Glomerular visceral epithelial cell (primary cell): ENCODE measurements around the gene KCNQ1OT1.

Source experiments
- DNase-seq: peaks from one replicate; pipeline ENCODE4 v3.0.0-alpha.2; 2016; ENCODE audit errors: extremely low spot score

Gene KCNQ1OT1

GRCh38 chr11:2669634-2670469, 29.9 kb downstream of the KCNQ1OT1 start:
- DNase-seq = no peak

- DNase-seq = no peak
These were observed 30.9 kb downstream of the KCNQ1OT1 start for GRCh38 chr11:2668876-2669275.

DNA sequence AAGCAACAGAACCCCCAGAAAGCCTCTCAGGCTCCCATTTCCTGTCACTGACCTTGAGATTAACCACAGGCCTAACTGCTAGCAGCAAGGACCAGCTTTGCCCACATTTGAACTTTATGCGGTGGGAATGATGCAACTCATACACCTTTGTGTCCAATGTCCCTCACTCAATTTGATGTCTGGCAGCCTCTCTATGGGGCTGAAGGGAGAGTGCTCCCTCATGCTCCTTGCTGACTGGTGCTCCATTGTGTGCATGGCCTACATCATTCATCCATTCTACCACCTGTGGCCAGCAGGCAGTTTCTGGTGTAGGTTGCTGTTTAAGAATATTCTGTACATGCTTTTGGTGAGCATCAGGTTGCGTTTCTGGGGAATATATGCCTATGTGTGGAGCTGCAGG, 31.9 kb downstream of the KCNQ1OT1 start:
- DNase-seq = no peak

DNA sequence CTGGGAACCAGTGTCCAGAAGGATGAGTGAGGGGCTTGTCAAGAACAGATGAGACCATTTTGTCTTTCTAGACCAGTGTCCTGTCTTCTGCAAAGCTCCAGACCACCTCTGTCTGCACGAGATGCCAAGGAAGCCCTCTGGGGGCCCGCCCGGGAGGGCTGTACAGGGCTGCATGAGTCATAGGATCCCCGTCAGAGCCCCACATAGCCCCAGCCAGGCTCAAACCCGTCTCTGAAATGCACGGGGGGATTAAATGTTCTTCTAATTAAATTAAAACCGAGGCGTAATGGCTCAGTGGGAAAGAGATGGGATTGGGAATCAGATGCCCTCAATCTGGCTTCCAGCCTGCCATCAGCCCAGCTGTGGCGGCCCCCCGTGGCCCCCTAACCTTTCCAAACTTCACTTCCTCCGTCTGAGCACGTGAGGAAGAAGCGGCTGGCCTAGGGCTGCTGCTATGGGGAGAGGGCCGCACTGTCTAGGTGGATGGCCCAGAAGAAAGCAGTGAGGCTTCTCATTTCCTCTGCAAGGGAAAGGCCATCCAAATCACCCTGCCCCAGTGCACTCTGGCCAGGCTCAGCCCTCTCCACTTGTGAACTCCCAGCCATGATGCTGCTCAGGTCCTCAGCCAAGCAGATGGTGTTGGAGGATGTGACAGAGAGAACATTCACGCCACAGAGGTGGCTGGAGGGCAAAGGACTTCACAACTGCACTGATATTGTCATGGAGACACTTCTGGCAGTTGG, 32.8 kb downstream of the KCNQ1OT1 start:
- no peak for DNase-seq

GRCh38 chr11:2666401-2666741, 33.4 kb downstream of the KCNQ1OT1 start:
- DNase-seq = no peak

DNA sequence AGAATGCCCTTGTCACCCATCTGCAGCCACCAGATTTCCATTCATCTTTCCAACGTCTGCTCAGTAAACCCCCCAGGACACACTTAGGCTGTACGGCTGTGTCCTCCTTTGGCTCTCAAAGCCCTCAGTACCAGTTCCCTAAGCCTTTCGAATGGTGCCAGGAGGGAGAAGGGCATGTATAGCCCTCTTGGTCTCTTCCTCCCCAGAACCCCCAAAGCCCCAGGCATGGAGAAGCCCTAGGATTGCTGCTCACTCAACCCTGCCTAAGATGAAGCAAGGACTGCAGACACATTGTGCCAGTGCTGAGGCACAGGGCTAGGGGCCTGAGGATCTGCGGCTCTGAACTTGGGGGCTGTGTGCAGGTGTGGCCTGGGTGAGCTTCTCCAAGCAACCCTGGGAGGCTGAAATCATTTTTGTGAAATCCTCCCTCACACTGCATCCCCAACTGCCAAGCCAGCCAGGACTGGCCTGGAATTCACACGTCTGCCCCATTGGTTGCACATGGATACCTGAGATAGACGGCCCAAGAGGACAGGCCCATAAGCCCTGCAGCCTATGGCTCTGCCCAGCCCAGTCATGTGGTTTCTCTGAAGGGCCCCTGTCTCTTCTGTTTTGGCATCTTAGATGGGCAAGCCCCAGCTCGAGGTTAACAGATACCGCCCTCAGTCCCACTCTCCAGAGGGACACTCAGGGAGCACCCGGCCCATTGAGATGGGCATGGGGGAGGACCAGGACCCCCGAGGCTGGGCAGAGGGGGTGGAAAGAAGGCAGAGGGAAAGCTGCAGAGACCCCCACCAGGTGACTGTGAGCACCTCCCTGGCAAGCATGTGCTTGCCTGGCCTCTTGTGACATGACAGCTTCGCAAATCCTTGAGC, 34.0 kb downstream of the KCNQ1OT1 start:
- no peak for DNase-seq

DNA sequence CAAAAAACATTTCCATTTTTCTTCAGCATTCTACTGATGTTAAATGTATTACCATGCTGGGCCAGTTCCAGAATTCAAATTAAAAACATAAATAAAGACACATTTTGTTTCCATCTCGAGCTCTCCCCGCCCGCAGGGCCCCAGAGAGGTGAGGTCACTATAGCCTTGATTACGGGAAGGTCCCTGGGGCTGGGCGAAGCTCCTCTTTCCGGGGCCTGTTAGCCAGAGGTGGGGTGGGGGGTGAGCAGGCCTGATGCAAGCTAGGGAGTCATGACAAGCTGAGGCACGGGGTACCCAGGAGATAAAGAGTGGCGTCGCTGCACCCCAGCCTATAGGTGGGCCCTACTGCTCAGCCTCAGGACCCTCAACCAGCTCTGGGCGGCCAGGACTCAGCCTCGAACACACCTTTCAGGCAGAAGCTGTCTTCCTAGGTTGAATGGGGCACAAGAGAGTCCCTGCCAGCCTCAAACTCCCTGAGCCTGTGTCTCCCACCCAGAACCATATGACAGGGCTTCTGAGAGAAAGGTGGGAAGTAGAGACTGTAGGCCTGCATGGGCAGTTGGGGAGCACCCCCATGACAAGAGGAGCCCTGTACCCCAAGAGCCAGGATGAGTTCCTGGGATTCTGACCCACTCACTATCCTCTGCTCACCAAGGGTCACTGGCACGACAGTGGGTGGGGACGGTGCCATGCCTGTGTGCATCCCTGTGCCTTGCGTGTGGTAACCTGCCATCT, 34.8 kb downstream of the KCNQ1OT1 start:
- DNase-seq = no peak

GRCh38 chr11:2664376-2664775, 35.4 kb downstream of the KCNQ1OT1 start:
- no peak for DNase-seq

GRCh38 chr11:2663915-2664314, 35.9 kb downstream of the KCNQ1OT1 start:
- DNase-seq = no peak

GRCh38 chr11:2663506-2663905, 36.3 kb downstream of the KCNQ1OT1 start:
- DNase-seq = no peak

GRCh38 chr11:2662430-2663299, 37.1 kb downstream of the KCNQ1OT1 start:
- no peak for DNase-seq

- DNase-seq = no peak
These were observed 37.8 kb downstream of the KCNQ1OT1 start for GRCh38 chr11:2662024-2662312.

- DNase-seq = no peak
These were observed 38.4 kb downstream of the KCNQ1OT1 start for GRCh38 chr11:2661173-2662023.

GRCh38 chr11:2660357-2660939, 39.3 kb downstream of the KCNQ1OT1 start:
- no peak for DNase-seq

GRCh38 chr11:2657697-2658284, 42.0 kb downstream of the KCNQ1OT1 start:
- no peak for DNase-seq

- DNase-seq = no peak
These were observed 42.9 kb downstream of the KCNQ1OT1 start for GRCh38 chr11:2656859-2657258.

DNA sequence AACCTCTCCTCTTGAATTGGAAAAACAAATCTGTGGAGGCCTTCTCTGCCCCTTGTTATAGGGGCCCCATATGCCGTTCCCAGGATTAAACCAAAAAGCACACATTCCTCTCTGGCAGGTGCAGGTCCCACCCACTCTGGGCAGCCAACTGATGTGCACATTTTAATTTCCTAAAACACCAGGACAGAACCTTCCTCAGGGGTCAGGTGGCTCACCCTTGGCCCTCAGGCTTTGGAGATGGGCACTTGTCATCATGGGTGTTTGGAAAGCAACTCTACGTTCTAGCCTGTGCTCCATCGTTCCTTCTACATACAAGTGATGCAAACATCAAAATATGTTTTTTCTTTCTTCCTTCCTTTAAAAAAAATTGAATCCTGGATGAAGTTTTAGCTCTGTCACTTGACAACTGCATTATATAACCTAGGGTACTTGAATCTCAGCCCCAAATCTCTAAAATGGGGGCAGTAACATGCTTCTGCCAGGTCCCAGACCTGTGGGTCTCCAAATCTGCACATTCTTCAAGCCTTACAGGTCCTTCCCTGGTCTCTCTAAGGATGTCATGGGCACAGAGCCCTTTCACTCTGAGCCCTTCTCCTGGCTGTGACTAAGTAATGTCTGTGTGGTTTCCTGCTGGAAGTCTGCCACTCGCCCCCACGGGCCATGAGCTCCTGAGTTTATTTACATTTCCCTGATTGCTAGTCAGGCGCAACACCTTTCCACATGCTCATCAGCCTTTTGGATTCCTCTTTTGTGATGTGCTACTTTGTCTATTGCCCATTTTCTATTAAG, 43.8 kb downstream of the KCNQ1OT1 start:
- peak; percentile 81 for DNase-seq

GRCh38 chr11:2655016-2655719, 44.6 kb downstream of the KCNQ1OT1 start:
- DNase-seq = no peak
